Activated CD8-positive, alpha-beta T cell treated with anti-CD3 and anti-CD28 coated beads for 36 hours (primary cell): ENCODE measurements around the gene GPC5. TPM values are rescaled to one million over a fixed set of nuclear protein-coding genes. Genes with fewer than 3 reads are reported as not detected.

Experiments used
- ATAC-seq: fragments of 200-7000 bp; cut with Tn5 transposase; one replicate; pipeline ENCODE4 v1.10.0; 2021; ENCODE audit warnings: mild to moderate bottlenecking, moderate library complexity
- CTCF ChIA-PET: fragments of 350-600 bp; sonication (Branson Sonifier 250); formaldehyde crosslinking; loops from one replicate; lab custom pipeline; 2021; ENCODE audit warnings: antibody characterized with exemption; lab: Charles Lee
- POLR2A ChIA-PET: fragments of 350-600 bp; sonication (Branson Sonifier 250); formaldehyde crosslinking; loops from one replicate; lab custom pipeline; 2021; ENCODE audit warnings: antibody characterized with exemption; lab: Charles Lee
- DNase-seq: peaks from one replicate; pipeline ENCODE4 v3.0.0-alpha.2; 2020
- H3K27ac Mint-ChIP-seq: one replicate; pipeline ENCODE4 v1.8.0; 2021; ENCODE audit warnings: mild to moderate bottlenecking, mixed read lengths
- H3K27me3 Mint-ChIP-seq: one replicate; pipeline ENCODE4 v1.8.0; 2021; ENCODE audit warnings: mixed read lengths
- H3K36me3 Mint-ChIP-seq: one replicate; pipeline ENCODE4 v1.8.0; 2021; ENCODE audit warnings: low read depth, mixed read lengths
- H3K4me1 Mint-ChIP-seq: one replicate; pipeline ENCODE4 v1.8.0; 2021; ENCODE audit warnings: low read depth, mixed read lengths
- H3K4me3 Mint-ChIP-seq: one replicate; pipeline ENCODE4 v1.8.0; 2021; ENCODE audit warnings: mild to moderate bottlenecking, moderate library complexity, mixed read lengths
- H3K9me3 Mint-ChIP-seq: one replicate; pipeline ENCODE4 v1.8.0; 2021; ENCODE audit warnings: mixed read lengths
- CTCF ChIP-seq: fragments of 200-600 bp; IDR thresholded peaks from one replicate; pipeline ENCODE4 v1.8.0; 2022; ENCODE audit warnings: antibody characterized with exemption, mild to moderate bottlenecking
- intact Hi-C: fragments of 100-400 bp; cut with micrococcal nuclease; formaldehyde crosslinking; loops from one replicate; pipeline ENCODE4 v1.10.0; 2022
- total RNA-seq, 2 experiments: library from RNA; stranded (reverse); gene quantifications; one replicate each; pipeline ENCODE4 v1.2.3, GENCODE V29; 2021

Gene GPC5
- total RNA-seq, 2 experiments from 2014 or later = 0.13 to 0.14 TPM

- Mint-ChIP-seq H3K27me3 (no peaks in the 10 kb centered on the region), H3K36me3 (peaks cover 2% of the 10 kb centered on the region), H3K27ac (peak overlapping the region; percentile 60), H3K4me3 (peak overlapping the region; percentile 40), H3K9me3 (no peaks in the 10 kb centered on the region), H3K4me1 (peaks cover 23% of the 10 kb centered on the region)
- peak; percentile 40 for DNase-seq
- no peak for TF ChIP-seq CTCF
- intact Hi-C loops = loop anchor here (5.0 kb wide), 1 partner anchor 33 kb away; no protein-coding TSS in a partner anchor
- ATAC-seq = peak; percentile 82
- ChIA-PET POLR2A (interaction anchor here (1.0 to 3.7 kb wide), 5 partner anchors 10 to 22 kb away, joined by 4 to 25 read pairs (median 5); no protein-coding TSS in a partner anchor), CTCF (interaction anchor here (1.0 to 1.5 kb wide), 6 partner anchors 10 to 55 kb away, joined by 3 to 6 read pairs (median 4); no protein-coding TSS in a partner anchor)
These were observed 29.6 kb upstream of the GPC5 start for GRCh38 chr13:91368676-91369440.

GRCh38 chr13:91369441-91369831 lies 29.0 kb upstream of the GPC5 start:
- Mint-ChIP-seq H3K9me3 (no peaks in the 10 kb centered on the region), H3K4me3 (no peak overlapping the region), H3K4me1 (peaks cover 23% of the 10 kb centered on the region), H3K27me3 (no peaks in the 10 kb centered on the region), H3K27ac (peak overlapping the region; percentile 60), H3K36me3 (peaks cover 2% of the 10 kb centered on the region)
- ChIA-PET POLR2A (interaction anchor here (1.0 to 3.7 kb wide), 4 partner anchors 10 to 23 kb away, joined by 4 to 25 read pairs (median 5); no protein-coding TSS in a partner anchor), CTCF (interaction anchor here (1.0 to 1.5 kb wide), 6 partner anchors 10 to 56 kb away, joined by 3 to 6 read pairs (median 4); no protein-coding TSS in a partner anchor)
- intact Hi-C loops = loop anchor here (5.0 kb wide), 1 partner anchor 33 kb away; no protein-coding TSS in a partner anchor
- TF ChIP-seq CTCF = no peak
- ATAC-seq (peak; percentile 75), DNase-seq (peak; percentile 68)

- peaks cover 29% of the 10 kb centered on the region for H3K4me1 Mint-ChIP-seq
- no peak overlapping the region for H3K4me3 Mint-ChIP-seq
- no peak for TF ChIP-seq CTCF
- H3K27ac Mint-ChIP-seq = no peak overlapping the region
- no peak for DNase-seq
- no peaks in the 10 kb centered on the region for H3K9me3 Mint-ChIP-seq
- POLR2A ChIA-PET = interaction anchor here (1.2 to 3.7 kb wide), 3 partner anchors 11 to 24 kb away, joined by 5 to 25 read pairs (median 5); no protein-coding TSS in a partner anchor
- H3K27me3 Mint-ChIP-seq = no peaks in the 10 kb centered on the region
- ATAC-seq = no peak
- CTCF ChIA-PET = interaction anchor here (0.5 to 1.5 kb wide), 4 partner anchors 14 to 161 kb away, joined by 3 to 6 read pairs (median 4); no protein-coding TSS in a partner anchor
- intact Hi-C loops = no loop called here
- peaks cover 2% of the 10 kb centered on the region for H3K36me3 Mint-ChIP-seq
These were observed 27.9 kb upstream of the GPC5 start for GRCh38 chr13:91370501-91370900.

- no peaks in the 10 kb centered on the region for H3K36me3 Mint-ChIP-seq
- ATAC-seq = no peak
- ChIA-PET POLR2A (interaction anchor here (0.6 to 1.4 kb wide), 4 partner anchors 15 to 148 kb away, joined by 3 to 4 read pairs (median 3); no protein-coding TSS in a partner anchor), CTCF (interaction anchor here (0.7 to 1.2 kb wide), 4 partner anchors 34 to 350 kb away, joined by 3 to 4 read pairs (median 3); no protein-coding TSS in a partner anchor)
- TF ChIP-seq CTCF = no peak
- intact Hi-C loops = no loop called here
- no peak overlapping the region for H3K27ac Mint-ChIP-seq
- DNase-seq = no peak
- no peak overlapping the region for H3K4me3 Mint-ChIP-seq
- H3K27me3 Mint-ChIP-seq = no peaks in the 10 kb centered on the region
- peaks cover 21% of the 10 kb centered on the region for H3K4me1 Mint-ChIP-seq
- no peaks in the 10 kb centered on the region for H3K9me3 Mint-ChIP-seq
These were observed 25.5 kb upstream of the GPC5 start for GRCh38 chr13:91372911-91373310.
